ENCODE results near the gene OARD1. TPM values are rescaled to one million over a fixed set of nuclear protein-coding genes. Genes with fewer than 3 reads are reported as not detected.

Gene OARD1
- total RNA-seq, 4 donors from 2014 or later: 14.3 to 20.2 (median 15.1) TPM

GRCh38 chr6:41055149-41055548 lies 17.0 kb downstream of the OARD1 start:
- in situ Hi-C loops (cut with MboI; ENCODE audit: low sequenced_read_pairs in 4 of 4) (no loop called here), intact Hi-C loops (cut with DNase I; ENCODE audit: low total_unique reads) (no loop called here)
- peaks cover 82 to 83% of the 10 kb centered on the region in 2 donors for H3K4me1 ChIP-seq
- no peaks in the 10 kb centered on the region for H3K36me3 ChIP-seq
- peak overlapping the region; percentile 96 to 99 (median 98) for H3K27ac ChIP-seq
- DNase-seq (peak; percentile 53 to 72), ATAC-seq (peak; percentile 41 to 57)
- H3K9me3 ChIP-seq: no peaks in the 10 kb centered on the region
- H3K27me3 ChIP-seq: no peaks in the 10 kb centered on the region
- TF ChIP-seq POLR2A (IDR thresholded peaks at IDR 0.05): peak; percentile 32 to 84
- TF ChIP-seq, protein P1, sequence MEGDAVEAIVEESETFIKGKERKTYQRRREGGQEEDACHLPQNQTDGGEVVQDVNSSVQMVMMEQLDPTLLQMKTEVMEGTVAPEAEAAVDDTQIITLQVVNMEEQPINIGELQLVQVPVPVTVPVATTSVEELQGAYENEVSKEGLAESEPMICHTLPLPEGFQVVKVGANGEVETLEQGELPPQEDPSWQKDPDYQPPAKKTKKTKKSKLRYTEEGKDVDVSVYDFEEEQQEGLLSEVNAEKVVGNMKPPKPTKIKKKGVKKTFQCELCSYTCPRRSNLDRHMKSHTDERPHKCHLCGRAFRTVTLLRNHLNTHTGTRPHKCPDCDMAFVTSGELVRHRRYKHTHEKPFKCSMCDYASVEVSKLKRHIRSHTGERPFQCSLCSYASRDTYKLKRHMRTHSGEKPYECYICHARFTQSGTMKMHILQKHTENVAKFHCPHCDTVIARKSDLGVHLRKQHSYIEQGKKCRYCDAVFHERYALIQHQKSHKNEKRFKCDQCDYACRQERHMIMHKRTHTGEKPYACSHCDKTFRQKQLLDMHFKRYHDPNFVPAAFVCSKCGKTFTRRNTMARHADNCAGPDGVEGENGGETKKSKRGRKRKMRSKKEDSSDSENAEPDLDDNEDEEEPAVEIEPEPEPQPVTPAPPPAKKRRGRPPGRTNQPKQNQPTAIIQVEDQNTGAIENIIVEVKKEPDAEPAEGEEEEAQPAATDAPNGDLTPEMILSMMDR (IDR thresholded peaks at IDR 0.05 in 4 of 5, conservative IDR thresholded peaks at IDR 0.05 in 1 of 5): no peak
- H3K4me3 ChIP-seq: peak overlapping the region; percentile 47 to 66 (median 58)

GRCh38 chr6:41054511-41054910 lies 17.6 kb downstream of the OARD1 start:
- no peaks in the 10 kb centered on the region for H3K9me3 ChIP-seq
- intact Hi-C loops (cut with DNase I; ENCODE audit: low total_unique reads): no loop called here
- H3K36me3 ChIP-seq: no peaks in the 10 kb centered on the region
- H3K4me3 ChIP-seq: peak overlapping the region; percentile 47 to 66 (median 58)
- TF ChIP-seq, protein P1 (IDR thresholded peaks at IDR 0.05 in 4 of 5, conservative IDR thresholded peaks at IDR 0.05 in 1 of 5): no peak
- TF ChIP-seq POLR2A (IDR thresholded peaks at IDR 0.05): no peak
- in situ Hi-C loops (cut with MboI; ENCODE audit: low sequenced_read_pairs in 4 of 4): no loop called here
- peaks cover 82 to 84% of the 10 kb centered on the region in 2 donors for H3K4me1 ChIP-seq
- ATAC-seq: no peak
- peak overlapping the region; percentile 96 to 99 (median 98) for H3K27ac ChIP-seq
- H3K27me3 ChIP-seq: no peaks in the 10 kb centered on the region
- no peak for DNase-seq

DNA sequence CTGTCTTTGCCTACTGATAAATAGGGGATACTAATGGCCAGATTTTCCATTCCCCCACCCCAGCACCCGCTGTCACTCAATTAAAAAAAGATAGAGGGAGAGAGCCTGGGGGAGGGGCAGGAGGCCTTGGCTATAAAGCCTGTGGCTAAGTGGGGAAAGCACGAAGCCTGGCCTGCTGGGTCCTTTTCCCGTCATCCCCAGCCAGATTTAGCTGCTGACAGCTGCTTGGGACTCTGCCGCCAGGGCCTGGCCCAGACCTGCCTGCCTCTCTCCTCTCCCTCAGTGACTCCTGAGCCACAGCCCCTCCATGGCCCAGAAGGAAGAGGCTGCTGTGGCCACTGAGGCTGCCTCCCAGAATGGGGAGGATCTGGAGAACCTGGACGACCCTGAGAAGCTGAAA lies 19.1 kb downstream of the OARD1 start, which contains the start of gene APOBEC2:
Gene APOBEC2, plus strand, starts transcription at position 162 of the 400 bp plus-strand sequence. Its CDS starts 146 bp downstream, at position 308.
- H3K9me3 ChIP-seq: no peaks in the 10 kb centered on the region
- TF ChIP-seq, protein P1 (IDR thresholded peaks at IDR 0.05 in 4 of 5, conservative IDR thresholded peaks at IDR 0.05 in 1 of 5): no peak
- peak; percentile 78 to 88 for TF ChIP-seq POLR2A (IDR thresholded peaks at IDR 0.05)
- in situ Hi-C loops (cut with MboI; ENCODE audit: low sequenced_read_pairs in 4 of 4): no loop called here
- no peaks in the 10 kb centered on the region for H3K36me3 ChIP-seq
- peak within 1 kb of the TSS; percentile 47 to 66 (median 58) for H3K4me3 ChIP-seq
- H3K27ac ChIP-seq: peak within 1 kb of the TSS; percentile 96 to 99 (median 98)
- peaks cover 81 to 82% of the 10 kb centered on the region in 2 donors for H3K4me1 ChIP-seq
- ATAC-seq: peak; percentile 71
- peak; percentile 85 to 96 for DNase-seq
- H3K27me3 ChIP-seq: no peaks in the 10 kb centered on the region
- intact Hi-C loops (cut with DNase I; ENCODE audit: low total_unique reads): loop anchor here (2.0 kb wide), 1 partner anchor 20 kb away; the partner anchor contains the start of genes NFYA and OARD1

- intact Hi-C loops (cut with DNase I; ENCODE audit: low total_unique reads) (loop anchor here (2.0 kb wide), 1 partner anchor 21 kb away; the partner anchor contains the start of genes NFYA and OARD1), in situ Hi-C loops (cut with MboI; ENCODE audit: low sequenced_read_pairs in 4 of 4) (no loop called here)
- Histone ChIP-seq H3K36me3 (no peaks in the 10 kb centered on the region), H3K27ac (peak overlapping the region; percentile 96 to 99 (median 98)), H3K27me3 (no peaks in the 10 kb centered on the region), H3K4me3 (no peak overlapping the region), H3K9me3 (no peaks in the 10 kb centered on the region), H3K4me1 (peaks cover 75 to 77% of the 10 kb centered on the region in 2 donors)
- TF ChIP-seq POLR2A (IDR thresholded peaks at IDR 0.05): no peak
- TF ChIP-seq, protein P1 (IDR thresholded peaks at IDR 0.05 in 4 of 5, conservative IDR thresholded peaks at IDR 0.05 in 1 of 5): no peak
- ATAC-seq (no peak), DNase-seq (no peak)
Observed at GRCh38 chr6:41051873-41052272, 20.3 kb downstream of the OARD1 start.
